NCI-H2081 (cell line): Measurements from ENCODE around the gene GNAI3.
"Not testable (repeated sequence)": the region's sequence is repeated elsewhere in the genome, so short reads cannot be mapped to it uniquely, and the experiment has no call there.

Experiments
- DNase-seq, 2 experiments: peaks; one replicate each; lab custom pipeline; 2025; lab: John Stamatoyannopoulos, UW

Gene GNAI3

DNA sequence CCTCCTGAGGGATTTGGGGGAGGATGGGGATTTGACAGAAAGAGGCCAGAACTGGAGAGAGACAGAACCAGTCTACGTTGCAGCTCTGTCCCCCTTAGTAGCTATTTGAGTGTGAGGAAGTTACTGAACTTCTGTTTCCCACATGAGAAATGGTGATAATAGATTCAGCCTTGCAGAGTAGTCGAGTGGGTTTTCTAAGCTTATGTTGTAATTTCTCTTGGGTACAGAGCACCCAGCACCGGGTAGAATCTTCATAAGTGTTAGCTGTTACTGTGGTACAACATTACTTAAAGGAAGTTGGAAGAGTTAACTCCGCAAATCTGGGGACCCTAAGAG is 112.2 kb downstream of the GNAI3 start:
- not testable (repeated sequence) for DNase-seq

GRCh38 chr1:109661391-109661790 is 113.0 kb downstream of the GNAI3 start:
- no peak for DNase-seq

DNA sequence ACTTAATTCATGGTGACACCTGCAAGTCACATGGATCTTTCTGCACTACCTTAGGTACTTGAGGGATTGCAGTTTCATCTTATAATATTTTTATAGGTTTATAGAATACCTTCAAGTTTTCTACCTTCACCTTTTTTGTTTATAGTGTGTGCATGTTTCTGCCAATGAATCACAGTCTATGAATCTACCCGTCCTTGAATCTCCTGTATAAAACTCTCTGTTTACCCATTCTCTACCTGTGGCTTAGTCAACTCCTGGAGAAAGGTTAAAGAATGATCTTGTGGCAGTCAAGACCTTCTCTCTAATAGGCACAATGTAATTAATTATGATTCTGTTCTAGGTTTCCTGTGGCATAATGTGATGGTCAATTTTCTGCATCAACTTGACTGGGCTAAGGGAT is 116.3 kb downstream of the GNAI3 start:
- no peak for DNase-seq

GRCh38 chr1:109667452-109668122 is 119.2 kb downstream of the GNAI3 start, which contains the start of gene GSTM2:
TSS of gene GSTM2 (plus strand) at chr1:109668057. CDS start at chr1:109668116, 59 bp downstream.
- DNase-seq = peak; percentile 25 to 46
